ENCODE results near the gene NUP58. TPM values are rescaled to one million over a fixed set of nuclear protein-coding genes. Genes with fewer than 3 reads are reported as not detected.

NUP58 gene
- total and polyA plus RNA-seq, 2 experiments from 2014 or later, result 27.6 to 91.8 TPM

DNA sequence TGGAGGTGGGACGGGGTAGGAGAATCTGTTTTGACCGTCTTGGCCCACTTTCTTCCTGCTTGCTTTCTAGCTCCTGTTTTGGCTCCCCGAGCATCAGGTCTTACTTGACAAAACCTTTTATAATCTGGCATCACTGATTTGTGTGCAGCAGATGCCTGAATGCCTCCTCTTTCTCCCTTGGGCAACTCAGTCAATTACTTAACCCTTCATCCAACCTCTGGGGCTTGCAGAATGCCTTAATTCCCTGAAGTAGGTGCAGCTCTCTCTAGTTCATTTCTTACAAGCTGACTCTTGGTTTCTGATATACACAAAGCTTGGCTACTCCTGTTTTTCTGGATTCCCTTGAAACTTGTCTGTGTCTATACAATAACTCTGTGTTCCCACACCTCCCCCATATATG, 5.7 kb upstream of the NUP58 start:
- H3K27ac ChIP-seq (ENCODE audit: low read depth), result no peak overlapping the region
- Mint-ChIP-seq H3K27ac (no peak overlapping the region), H3K4me1 (peaks cover 5% of the 10 kb centered on the region), H3K36me3 (ENCODE audit: low read depth) (no peaks in the 10 kb centered on the region), H3K27me3 (ENCODE audit: insufficient read depth, low read depth, poor library complexity) (no peaks in the 10 kb centered on the region), H3K4me3 (no peak overlapping the region), H3K9me3 (peaks cover 5% of the 10 kb centered on the region; the same call in 1 of the 3 replicates)
- TF ChIP-seq NANOG (IDR thresholded peaks at IDR 0.05; ENCODE audit: borderline replicate concordance) (no peak), JUNB (IDR thresholded peaks at IDR 0.05; ENCODE audit: unreplicated experiment) (no peak), ETS1 (IDR thresholded peaks at IDR 0.05) (no peak), REST (IDR thresholded peaks at IDR 0.05; ENCODE audit: unreplicated experiment) (no peak), EZH2phosphoT487 (IDR thresholded peaks at IDR 0.05; ENCODE audit: unreplicated experiment) (no peak), ZNF114 (CRISPR knock-in tag; IDR thresholded peaks at IDR 0.05) (no peak), EZH2 (IDR thresholded peaks at IDR 0.05; ENCODE audit: low read depth, unreplicated experiment) (no peak), ZNF331 (CRISPR knock-in tag; IDR thresholded peaks at IDR 0.05; ENCODE audit: low read depth) (no peak), STAT1 (IDR thresholded peaks at IDR 0.05; ENCODE audit: unreplicated experiment) (no peak), CREB1 (CRISPR knock-in tag; IDR thresholded peaks at IDR 0.05; ENCODE audit: low read depth) (no peak), POLR2AphosphoS5 (IDR thresholded peaks at IDR 0.05; ENCODE audit: low read depth) (no peak)
- TF ChIP-seq, protein P1, sequence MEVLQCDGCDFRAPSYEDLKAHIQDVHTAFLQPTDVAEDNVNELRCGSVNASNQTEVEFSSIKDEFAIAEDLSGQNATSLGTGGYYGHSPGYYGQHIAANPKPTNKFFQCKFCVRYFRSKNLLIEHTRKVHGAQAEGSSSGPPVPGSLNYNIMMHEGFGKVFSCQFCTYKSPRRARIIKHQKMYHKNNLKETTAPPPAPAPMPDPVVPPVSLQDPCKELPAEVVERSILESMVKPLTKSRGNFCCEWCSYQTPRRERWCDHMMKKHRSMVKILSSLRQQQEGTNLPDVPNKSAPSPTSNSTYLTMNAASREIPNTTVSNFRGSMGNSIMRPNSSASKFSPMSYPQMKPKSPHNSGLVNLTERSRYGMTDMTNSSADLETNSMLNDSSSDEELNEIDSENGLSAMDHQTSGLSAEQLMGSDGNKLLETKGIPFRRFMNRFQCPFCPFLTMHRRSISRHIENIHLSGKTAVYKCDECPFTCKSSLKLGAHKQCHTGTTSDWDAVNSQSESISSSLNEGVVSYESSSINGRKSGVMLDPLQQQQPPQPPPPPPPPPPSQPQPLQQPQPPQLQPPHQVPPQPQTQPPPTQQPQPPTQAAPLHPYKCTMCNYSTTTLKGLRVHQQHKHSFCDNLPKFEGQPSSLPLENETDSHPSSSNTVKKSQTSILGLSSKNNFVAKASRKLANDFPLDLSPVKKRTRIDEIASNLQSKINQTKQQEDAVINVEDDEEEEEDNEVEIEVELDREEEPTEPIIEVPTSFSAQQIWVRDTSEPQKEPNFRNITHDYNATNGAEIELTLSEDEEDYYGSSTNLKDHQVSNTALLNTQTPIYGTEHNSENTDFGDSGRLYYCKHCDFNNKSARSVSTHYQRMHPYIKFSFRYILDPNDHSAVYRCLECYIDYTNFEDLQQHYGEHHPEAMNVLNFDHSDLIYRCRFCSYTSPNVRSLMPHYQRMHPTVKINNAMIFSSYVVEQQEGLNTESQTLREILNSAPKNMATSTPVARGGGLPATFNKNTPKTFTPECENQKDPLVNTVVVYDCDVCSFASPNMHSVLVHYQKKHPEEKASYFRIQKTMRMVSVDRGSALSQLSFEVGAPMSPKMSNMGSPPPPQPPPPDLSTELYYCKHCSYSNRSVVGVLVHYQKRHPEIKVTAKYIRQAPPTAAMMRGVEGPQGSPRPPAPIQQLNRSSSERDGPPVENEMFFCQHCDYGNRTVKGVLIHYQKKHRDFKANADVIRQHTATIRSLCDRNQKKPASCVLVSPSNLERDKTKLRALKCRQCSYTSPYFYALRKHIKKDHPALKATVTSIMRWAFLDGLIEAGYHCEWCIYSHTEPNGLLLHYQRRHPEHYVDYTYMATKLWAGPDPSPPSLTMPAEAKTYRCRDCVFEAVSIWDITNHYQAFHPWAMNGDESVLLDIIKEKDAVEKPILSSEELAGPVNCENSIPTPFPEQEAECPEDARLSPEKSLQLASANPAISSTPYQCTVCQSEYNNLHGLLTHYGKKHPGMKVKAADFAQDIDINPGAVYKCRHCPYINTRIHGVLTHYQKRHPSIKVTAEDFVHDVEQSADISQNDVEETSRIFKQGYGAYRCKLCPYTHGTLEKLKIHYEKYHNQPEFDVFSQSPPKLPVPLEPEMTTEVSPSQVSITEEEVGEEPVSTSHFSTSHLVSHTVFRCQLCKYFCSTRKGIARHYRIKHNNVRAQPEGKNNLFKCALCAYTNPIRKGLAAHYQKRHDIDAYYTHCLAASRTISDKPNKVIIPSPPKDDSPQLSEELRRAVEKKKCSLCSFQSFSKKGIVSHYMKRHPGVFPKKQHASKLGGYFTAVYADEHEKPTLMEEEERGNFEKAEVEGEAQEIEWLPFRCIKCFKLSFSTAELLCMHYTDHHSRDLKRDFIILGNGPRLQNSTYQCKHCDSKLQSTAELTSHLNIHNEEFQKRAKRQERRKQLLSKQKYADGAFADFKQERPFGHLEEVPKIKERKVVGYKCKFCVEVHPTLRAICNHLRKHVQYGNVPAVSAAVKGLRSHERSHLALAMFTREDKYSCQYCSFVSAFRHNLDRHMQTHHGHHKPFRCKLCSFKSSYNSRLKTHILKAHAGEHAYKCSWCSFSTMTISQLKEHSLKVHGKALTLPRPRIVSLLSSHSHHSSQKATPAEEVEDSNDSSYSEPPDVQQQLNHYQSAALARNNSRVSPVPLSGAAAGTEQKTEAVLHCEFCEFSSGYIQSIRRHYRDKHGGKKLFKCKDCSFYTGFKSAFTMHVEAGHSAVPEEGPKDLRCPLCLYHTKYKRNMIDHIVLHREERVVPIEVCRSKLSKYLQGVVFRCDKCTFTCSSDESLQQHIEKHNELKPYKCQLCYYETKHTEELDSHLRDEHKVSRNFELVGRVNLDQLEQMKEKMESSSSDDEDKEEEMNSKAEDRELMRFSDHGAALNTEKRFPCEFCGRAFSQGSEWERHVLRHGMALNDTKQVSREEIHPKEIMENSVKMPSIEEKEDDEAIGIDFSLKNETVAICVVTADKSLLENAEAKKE (CRISPR knock-in tag; IDR thresholded peaks at IDR 0.05), result no peak
- TF ChIP-seq, protein P2, sequence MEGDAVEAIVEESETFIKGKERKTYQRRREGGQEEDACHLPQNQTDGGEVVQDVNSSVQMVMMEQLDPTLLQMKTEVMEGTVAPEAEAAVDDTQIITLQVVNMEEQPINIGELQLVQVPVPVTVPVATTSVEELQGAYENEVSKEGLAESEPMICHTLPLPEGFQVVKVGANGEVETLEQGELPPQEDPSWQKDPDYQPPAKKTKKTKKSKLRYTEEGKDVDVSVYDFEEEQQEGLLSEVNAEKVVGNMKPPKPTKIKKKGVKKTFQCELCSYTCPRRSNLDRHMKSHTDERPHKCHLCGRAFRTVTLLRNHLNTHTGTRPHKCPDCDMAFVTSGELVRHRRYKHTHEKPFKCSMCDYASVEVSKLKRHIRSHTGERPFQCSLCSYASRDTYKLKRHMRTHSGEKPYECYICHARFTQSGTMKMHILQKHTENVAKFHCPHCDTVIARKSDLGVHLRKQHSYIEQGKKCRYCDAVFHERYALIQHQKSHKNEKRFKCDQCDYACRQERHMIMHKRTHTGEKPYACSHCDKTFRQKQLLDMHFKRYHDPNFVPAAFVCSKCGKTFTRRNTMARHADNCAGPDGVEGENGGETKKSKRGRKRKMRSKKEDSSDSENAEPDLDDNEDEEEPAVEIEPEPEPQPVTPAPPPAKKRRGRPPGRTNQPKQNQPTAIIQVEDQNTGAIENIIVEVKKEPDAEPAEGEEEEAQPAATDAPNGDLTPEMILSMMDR (conservative IDR thresholded peaks at IDR 0.05; ENCODE audit: low read depth in 2 of 2), result no peak
- no peaks in the 10 kb centered on the region for H4K20me1 ChIP-seq (replicated peaks; ENCODE audit: insufficient read depth)
- H3K27me3 ChIP-seq (ENCODE audit: insufficient read depth), result peaks cover 7% of the 10 kb centered on the region; the same call in 1 of the 2 replicates
- no peak overlapping the region for H3K4me2 ChIP-seq
- no peak overlapping the region for H2AFZ ChIP-seq
- ATAC-seq, result no peak
- H3K9me2 ChIP-seq (ENCODE audit: insufficient read depth), result no peaks in the 10 kb centered on the region
- no peak overlapping the region for H3K4me3 ChIP-seq
- no peaks in the 10 kb centered on the region for H3K79me2 ChIP-seq (replicated peaks; ENCODE audit: insufficient read depth)
- DNase-seq (ENCODE audit: low spot score), result no peak
- no peaks in the 10 kb centered on the region for H3K36me3 ChIP-seq (ENCODE audit: insufficient read depth)
- no peaks in the 10 kb centered on the region for H3F3A ChIP-seq (replicated peaks; ENCODE audit: low read depth)
- no peaks in the 10 kb centered on the region for H3K4me1 ChIP-seq (ENCODE audit: insufficient read depth)

Data from GM23338 (cell line).